ENCODE measurements around the gene SZT2.
"Not testable (repeated sequence)": the region's sequence is repeated elsewhere in the genome, so short reads cannot be mapped to it uniquely, and the experiment has no call there.

The SZT2 gene

DNA sequence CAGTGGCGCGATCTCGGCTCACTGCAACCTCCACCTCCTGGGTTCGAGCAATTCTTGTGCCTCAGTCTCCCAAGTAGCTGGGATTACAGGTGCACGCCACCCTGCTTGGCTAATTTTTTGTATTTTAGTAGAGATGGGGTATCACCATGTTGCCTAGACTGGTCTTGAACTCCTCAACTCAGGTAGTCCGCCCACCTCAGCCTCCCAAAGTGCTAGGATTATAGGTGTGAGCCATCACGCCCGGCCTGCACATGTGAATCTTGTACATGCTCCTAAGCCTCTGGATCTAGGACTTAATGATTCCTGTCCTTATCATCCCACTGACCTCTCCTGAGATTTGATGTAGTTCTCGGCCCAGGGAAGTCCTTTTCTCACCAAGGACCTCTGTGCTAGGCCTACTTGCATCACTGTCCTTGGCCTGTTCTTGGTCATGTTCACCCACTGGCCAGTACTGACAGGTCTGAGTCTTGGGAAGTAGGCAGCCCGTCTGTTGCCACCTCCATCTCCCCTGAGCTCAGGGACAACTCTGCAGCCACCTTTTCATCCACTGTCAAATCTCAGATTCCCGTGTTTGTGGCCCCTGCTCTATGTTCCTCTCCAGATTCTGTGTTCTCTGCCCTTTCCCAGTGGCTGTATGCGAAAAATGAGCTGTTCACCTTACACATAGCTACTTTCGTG, 54.6 kb downstream of the SZT2 start:
- DNase-seq: no peak

DNA sequence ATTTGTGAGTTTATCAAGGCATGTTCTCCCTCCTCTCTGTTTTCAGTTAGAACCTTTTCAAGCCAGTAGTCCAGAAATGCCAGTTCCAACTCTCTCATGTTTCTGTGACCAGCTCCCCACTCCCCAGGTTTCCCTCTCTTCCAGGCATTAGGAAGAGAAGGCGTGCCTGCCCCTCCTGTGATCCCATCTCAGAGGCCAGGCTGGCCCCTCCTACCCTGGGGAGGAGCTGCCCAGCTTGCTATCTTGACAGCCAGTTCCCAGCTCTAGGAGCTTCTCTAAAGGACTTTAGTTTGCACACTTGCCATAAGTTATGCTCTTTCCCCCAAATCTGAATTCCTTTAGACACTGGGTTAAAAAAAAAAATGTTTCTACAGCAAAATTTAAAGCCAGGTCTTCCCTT, 55.1 kb downstream of the SZT2 start:
- no peak for DNase-seq

DNA sequence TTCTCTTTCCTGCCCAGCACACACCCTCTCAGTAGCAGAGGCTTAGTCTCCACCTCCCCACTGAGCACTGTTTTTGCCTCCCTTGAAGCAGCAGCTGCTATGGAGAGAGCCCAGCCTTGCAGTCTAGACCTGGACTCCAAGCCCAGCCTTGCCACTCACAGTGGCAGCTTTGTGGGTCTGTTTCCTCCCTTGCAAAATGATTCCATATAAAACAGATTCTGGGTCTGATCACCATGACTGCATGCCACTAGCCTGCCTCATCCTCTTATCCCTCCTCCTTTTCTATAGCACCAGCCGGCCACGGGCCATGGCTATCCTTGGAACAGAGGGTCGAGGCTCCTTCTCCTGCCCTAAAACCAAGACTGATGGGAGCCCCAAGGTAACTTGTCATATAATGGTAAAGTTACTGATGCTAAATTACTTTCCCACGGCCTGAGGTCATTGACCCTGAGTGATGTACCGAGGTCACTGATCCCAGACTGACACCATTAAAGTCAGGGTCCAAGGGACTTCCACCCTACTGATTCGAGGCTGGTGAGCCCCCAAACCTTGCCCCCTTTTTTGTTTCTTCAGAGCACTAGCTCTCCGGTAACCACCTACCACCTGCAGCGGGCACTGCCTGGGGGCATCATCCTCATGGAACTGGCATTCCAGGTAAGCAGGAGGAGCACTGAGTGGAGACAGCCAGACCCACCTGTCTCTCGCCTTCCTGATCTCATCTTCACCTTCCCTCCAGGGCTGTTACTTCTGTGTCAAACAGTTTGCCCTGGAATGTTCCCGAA, 56.1 kb downstream of the SZT2 start:
- no peak for DNase-seq

DNA sequence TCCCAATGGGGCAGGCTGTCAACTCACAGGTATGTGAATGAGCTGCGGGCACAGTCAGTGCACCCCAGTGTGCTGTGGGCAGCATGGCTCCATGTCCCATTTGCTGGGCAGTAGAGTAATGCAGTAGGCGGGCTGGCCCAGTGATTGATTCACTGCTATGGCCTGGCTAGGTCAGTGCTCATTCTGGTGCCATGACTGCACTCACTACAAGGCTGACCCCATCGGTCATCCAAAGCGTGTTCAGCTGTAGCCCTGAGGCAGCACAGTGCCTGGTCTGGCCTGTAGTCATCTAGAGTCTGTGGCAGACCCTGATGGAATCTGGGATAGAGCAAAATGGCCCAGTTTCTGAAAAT, 56.7 kb downstream of the SZT2 start:
- DNase-seq: no peak

DNA sequence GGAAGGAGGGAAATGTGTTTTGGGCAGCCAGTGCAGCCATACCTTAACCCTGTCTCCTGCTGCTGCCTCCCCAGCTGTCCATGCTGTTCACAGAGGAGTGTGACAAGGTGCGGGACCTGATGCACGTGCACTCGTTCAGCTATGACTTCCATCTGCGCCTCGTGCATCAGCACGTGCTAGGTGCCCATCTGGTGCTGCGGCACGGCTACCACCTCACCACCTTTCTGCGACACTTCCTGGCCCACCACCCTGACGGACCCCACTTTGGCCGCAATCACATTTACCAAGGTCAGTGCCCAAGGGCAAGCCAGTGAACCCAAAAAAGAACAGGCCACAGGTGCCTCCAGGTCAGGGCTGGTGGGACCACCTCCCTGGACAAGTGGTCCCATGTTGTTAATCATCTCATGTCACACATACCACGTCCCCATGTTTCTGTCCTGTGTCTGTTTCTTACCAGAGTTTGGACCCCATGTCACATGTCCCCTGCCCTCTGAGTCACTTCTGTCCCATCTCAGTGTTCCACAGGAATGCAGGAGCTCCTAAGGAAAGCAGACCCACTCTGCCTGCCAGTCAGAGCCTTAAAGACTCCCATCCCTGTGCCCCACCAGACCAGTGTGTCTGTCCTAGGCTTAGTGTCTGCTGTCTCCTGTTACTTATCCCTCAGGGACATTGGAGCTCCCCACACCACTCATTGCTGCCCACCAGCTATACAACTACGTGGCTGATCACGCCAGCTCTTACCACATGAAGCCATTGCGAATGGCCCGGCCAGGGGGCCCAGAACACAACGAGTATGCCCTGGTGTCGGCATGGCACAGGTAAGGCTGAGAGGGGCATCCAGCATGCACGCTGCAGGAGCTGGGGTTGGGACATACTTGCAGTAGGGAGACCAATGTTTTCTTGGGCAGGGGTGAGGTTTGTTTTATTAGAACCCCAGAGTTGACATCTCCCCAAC, 57.5 kb downstream of the SZT2 start:
- no peak for DNase-seq

DNA sequence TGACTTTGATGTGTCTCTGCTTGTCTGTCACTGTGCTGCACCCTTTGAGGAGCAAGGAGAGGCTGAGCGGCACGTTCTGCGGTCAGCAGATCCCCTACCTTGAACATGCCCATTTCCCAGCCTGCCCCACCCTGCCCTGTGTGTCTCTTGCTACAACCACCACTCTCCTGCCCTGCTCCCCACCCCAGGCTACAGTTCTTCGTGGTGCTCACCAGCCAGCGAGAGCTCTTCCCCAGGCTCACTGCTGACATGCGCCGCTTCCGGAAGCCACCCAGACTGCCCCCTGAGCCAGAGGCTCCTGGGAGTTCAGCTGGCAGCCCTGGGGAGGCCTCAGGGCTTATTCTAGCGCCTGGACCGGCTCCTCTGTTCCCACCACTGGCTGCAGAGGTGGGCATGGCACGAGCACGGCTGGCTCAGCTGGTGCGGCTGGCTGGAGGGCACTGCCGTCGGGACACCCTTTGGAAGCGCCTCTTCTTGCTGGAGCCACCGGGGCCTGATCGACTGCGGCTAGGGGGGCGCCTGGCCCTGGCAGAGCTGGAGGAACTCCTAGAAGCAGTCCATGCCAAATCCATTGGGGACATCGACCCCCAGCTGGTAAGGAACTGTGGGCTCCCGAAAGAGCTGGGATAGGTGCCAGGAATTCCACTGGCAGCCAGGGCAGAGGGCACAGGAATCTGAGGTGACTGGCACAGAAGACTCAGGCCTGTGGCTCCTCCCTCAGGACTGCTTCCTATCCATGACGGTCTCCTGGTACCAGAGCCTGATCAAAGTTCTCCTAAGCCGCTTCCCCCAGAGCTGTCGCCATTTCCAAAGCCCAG, 58.4 kb downstream of the SZT2 start:
- DNase-seq: no peak

DNA sequence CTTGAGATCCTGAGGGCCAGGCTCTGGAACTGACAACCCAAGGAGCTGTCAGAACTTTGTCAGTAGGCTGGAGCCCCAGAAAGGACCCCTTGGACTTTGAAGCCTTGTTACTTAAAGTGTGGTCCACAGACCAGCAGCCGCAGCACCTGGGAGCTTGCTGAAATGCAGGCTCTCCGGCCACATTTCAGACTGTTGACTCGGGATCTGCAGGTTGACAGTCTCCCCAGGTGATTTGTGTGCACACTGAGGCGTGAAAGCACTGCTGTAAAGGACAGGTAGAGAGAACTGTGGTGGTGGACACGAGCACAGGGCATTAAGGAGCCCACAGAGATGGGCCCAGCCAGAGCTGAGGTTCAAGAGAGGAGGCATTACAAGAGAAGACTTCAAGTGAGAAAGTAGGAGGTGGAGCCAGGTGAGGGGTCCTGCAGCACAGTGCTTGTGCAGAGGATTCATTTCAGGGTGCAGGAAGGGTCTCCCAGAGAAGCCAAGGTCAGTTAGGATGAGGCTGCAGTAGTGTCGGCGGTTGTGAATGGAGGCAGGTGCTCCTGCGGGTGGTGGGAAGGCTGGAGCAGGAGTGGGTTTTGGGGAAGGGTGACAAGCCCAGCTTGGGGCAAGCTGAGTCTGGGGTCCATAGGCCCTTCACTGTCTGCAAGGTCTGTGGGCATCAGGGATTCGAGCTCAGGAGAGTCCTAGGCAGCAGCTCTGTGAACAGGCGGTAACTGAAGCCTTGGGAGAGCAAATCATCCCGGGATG, 59.4 kb downstream of the SZT2 start:
- no peak for DNase-seq

DNA sequence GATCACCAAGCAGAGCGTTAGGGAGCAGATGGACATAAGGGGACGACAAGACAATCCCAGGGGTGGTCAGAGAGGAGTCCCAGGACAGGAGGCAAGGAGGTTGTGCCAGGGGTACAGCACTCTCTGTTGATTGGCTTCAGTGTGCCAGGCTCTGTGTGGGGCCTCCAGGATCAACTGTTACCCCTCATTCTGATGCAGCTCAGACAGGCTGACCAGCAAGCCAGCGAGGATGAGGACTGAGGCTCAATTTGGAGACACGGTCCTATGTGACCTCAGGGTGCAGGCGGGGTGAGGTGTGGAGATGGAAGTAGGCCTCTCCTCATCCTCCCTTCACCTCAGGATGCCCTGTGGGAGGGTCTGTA, 60.0 kb downstream of the SZT2 start:
- no peak for DNase-seq

DNA sequence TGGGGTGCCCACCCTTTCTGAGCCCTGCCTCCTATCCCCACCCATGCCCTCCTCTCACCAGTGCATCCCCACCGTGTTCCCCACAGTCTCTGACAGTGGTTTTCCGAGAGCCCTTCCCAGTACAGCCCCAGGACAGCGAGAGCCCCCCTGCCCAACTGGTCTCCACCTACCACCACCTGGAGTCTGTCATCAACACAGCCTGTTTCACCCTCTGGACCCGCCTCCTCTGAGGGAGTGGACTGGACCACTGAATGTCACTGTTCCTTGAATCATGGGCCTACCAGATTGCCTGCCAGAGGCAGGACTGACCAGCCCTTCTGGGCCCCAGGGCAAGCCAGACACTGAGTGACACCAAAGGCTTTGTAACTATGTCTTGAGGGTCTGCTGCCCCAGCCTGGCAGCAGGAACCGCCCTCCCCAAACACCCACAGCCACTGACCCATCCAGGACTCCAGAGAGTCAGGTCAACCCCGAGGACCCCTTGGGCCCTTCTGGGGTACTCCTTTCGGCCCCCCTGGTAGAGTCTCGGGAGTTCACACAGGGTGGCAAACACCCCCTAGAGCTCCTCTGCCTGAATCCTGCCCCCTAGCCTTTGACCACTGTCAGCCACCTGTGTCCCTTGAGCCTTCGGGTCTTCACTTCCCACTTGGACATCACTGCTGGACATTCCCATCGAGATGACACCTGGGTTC, 60.7 kb downstream of the SZT2 start:
- DNase-seq: no peak

DNA sequence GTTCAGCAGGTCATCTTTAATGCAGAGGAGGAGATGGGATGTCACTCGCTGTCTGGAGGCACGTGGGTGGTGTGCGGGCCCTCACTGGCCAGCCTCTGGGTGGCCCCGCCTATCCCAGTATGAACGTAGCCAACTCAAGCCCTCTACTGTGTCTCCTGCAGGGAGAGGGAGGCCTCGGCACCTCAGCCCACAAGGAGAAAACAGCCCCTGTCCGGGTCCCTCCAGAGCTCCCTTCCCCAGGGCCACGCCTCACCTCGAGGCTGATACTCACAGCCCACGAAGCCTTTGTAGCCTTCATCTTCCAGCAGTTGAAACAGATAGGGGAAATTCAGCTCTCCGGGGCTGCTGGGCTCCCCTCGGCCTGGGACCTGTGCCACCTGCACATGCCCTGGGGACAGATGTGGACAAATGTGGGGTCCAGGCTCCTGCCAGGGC, 61.5 kb downstream of the SZT2 start:
- no peak for DNase-seq

DNA sequence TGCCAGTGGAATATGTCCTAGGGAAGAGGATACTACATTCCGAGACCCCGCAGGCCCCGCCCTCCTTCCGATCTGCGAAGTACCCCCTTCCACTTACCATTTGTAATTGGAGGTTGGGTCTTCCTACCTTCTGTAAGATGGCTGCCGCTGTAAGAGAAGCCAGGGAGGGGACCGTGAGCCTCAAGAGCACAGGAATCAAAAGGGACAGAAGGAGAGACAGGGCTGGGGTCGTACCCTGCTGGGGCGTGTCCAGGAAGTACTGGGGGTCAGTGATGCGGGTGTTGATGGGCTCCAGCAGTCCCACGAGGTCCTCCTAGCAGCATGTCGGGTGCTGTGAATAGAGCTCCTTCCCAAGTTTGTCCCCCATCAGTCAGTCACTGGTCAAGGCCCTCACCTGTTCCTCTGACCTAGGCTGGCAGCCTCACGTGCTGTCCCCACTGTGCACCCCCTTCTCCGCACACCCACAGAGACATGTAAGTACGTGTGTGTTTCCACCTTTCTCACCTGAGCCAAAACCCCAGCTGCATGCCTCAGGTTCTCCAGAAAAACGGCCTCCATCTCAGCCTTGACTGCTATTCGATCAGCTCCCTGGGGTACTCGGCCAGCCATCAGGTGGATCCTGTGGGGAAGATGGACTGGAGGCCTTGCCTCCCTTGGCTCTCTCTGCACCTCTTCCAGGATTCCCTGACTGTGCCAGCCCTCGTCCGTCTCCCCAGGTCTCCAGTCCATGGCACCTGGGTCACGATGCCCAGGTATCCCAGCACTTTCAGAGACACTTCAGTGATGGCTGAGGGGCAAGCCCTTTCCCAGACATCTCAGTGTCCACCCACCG, 62.2 kb downstream of the SZT2 start:
- no peak for DNase-seq

DNA sequence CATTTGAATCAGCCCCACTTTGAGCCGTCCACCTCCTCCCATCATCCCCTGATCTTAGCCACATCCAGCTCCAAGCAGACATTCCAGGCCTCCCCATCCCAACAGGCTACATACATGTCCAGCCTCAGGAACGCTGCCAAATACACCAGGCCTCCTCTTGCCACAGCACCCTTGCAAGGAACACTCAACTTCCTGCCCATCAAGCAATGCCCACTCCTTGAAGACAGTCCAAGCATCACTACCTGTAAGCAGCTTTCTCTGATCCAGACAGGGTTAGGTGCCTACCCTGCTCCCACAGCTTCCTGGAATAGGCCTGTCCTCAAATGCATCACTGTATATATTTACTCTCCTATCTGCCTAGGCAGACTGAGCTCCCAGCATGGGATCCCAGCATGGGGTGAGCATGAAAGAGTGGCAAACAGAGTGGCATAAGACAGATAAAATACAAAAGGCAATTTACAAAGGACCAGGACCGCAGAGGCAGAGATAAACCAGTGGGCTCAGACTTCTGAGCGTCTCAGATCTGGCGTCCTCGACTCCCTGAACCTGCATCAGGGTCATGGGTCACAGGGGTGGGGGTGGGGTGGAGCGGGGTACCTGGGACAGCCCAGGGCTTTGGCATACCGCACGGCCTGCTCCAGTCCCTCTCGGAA, 63.2 kb downstream of the SZT2 start:
- DNase-seq: no peak

DNA sequence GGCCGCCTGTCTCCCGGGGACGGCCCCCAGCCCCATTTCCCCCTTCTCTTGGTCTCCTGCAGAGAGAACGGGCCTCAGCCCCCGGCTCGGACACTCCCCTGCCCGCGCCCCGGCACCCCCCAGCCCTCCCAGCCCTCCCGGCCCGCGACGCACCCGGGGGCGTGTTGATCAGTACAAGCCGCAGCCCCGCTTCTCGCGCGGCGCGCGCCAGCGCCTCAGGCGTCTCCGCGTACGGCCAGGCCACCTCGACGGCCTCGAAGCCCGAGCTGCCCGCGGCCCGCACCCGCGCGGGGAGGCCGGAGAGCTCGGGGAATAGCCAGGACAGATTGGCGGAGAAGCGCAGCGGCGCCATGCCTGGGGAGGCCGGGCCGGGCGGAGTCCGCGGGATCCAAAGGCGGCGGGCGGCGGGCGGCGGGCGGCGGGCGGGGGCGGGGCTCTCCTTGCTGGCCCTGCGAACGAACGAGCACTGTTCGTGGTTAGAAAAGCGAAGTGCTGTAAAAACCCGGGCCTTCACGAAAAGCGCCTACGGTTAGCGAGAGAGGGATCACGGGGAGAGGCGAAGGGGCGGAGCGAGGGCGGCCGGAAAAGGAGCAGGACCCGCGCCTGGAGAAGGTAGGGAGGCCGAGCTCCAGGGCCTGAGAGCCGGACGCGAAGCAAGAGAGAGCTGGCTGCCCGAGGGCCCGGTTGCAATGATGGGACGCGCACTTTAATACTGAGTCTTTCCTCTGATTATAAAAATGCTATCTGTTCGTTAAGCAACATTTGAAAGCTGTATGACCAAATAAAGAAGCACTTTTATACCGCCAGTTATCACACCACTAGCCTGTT, 64.0 kb downstream of the SZT2 start, which contains the start of gene HYI:
TSS of gene HYI (minus strand) at position 490 of the 828 bp plus-strand sequence. CDS start at position 352, 138 bp downstream.
- peak; percentile 82 to 83 for DNase-seq

DNA sequence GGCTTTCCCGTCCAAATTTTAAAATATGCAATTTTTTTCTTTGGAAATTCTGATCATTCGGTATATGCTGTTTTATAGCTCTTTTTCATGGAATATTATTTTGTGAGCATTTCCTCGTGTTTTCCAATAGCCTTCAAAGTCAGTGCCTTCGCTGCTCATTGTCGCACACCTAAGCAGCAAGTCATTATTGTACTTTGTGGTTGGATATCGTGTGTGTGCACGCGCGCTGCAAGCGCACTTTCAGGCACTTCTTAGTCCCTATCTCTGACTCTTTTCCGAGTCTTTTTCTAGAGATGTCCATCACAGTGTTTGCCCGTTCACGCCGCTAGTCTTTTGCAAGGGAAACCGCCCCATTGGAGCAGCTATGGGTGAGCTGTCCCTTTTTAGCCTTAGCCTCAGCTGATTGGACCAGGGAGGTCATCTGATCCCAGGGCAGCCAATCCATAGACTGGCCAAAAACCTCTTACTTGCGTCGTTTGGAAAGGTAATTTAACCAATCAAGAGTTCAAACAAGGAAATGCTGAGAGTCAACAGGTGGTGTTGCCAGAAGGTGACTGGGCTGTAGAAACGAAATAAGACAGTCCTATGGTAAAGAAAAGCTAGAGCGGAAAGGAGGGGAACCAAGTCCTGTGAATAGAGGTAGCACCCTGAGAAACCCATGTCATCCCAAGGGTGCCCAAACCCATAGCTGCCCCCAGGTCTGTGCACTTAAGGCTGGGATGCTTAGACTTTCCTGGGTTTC, 64.7 kb downstream of the SZT2 start:
- DNase-seq: peak; percentile 63 to 72

DNA sequence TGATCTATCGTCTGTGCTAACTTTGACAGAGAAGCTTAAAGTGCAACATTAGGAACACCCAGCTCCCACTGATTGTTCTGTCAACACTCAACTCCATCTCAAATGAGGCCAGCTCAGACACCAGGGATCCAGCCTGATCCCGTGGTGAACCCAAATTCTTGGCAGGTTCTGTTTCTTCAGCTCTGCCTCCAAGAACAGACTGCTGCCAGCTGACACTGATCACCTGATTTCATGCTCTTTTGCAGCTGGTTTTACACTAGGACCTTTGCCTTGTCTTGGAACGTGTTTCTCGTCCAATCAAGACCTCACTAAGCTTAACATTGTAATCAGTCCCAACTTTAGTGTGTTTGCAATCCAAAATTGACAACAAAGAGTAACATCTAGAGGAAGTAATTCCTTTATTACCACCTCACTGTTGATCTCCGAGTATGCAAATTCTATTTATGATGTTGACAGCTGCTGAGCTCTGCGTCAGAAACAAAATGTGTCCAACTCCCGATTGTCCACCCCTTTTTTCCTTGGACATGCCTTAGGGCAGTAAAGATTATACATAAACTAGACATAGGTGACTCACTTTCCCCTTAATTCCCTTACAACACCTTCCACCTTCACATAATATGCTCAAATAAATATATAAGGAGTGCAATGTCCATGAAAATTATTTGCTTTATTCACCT, 65.7 kb downstream of the SZT2 start:
- no peak for DNase-seq

DNA sequence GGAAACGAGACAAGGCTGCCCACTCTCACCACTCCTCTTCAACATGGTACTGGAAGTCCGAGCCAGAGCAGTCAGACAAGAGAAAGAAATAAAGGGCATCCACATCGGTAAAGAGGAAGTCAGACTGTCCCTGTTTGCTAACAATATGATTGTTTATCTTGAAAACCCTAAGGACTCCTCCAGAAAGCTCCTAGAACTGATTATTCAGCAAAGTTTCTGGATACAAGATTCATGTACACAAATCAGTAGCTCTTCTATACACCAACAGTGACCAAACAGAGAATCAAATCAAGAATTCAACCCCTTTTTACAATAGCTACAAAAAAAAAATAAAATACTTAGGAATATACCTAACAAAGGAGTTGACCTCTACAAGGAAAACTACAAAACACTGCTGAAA, 68.7 kb downstream of the SZT2 start:
- not testable (repeated sequence) for DNase-seq

DNA sequence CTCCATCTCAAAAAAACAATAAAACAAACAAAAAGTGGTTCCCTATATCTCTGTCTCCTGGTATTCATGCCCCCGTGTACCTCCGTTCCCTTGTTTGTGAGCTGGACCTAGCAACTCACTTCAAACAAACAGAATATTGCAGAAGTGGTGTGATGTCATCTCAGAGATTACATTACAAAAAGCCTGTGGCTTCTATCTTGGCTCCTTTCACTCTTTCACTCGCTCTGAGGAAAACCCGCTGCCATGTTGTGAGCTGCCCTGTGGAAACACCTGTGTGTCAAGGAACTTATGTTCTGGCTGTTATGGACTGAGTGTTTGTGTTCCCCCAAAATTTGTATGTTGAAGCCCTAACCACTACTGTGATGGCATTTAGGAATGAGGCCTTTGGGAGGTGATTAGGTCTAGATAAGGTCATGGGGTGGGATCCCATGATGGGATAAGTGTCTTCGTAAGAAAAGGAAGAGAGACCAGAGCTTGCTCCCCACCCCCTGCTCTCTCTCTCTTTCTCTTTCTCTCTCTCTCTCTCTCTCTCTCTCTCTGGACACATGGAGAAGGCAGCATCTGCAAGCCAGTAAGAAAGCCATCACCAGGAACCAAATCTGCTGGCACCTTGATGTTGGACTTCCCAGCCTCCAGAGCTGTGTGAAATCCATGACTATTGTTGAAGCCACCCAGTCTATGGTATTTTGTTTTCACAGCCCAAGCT, 71.4 kb downstream of the SZT2 start:
- peak; percentile 60 to 81 for DNase-seq
